ENCODE data around the gene PTMA. TPM values are rescaled to one million over a fixed set of nuclear protein-coding genes. Genes with fewer than 3 reads are reported as not detected.

PTMA gene
- total RNA-seq, 1 experiment from 2014 or later, result 1,625 TPM

- Histone ChIP-seq H3K27ac (ENCODE audit: low read length) (no peak overlapping the region), H3K9ac (ENCODE audit: low read length) (no peak overlapping the region), H3K4me1 (ENCODE audit: insufficient read depth, low read length) (no peaks in the 10 kb centered on the region), H3K4me2 (ENCODE audit: low read length) (no peak overlapping the region), H3K27me3 (ENCODE audit: low read length) (no peaks in the 10 kb centered on the region), H3K4me3 (ENCODE audit: low read length) (no peak overlapping the region), H4K20me1 (ENCODE audit: low read length) (no peaks in the 10 kb centered on the region), H3K9me3 (ENCODE audit: low read length) (no peaks in the 10 kb centered on the region), H3K79me2 (ENCODE audit: low read length) (no peaks in the 10 kb centered on the region), H3K9me2 (replicated peaks; ENCODE audit: low read length) (no peaks in the 10 kb centered on the region), H3K36me3 (ENCODE audit: low read depth, low read length) (no peaks in the 10 kb centered on the region), H2AFZ (ENCODE audit: low read length) (no peak overlapping the region), H3F3A (ENCODE audit: low read length, unreplicated experiment) (no peaks in the 10 kb centered on the region)
- ChIA-PET POLR2A (ENCODE audit: unreplicated experiment) (no interaction called here), CTCF (interaction anchor here (0.6 kb wide), 1 partner anchor 80 kb away, joined by 7 read pairs; no protein-coding TSS in a partner anchor)
- ATAC-seq, result peak; percentile 60
- no peak for TF ChIP-seq EZH2 (IDR thresholded peaks at IDR 0.05; ENCODE audit: low read length, unreplicated experiment)
- TF ChIP-seq CTCF (conservative IDR thresholded peaks at IDR 0.05; ENCODE audit: low read depth, low read length), result peak; percentile 57
- no peak for TF ChIP-seq EZH2phosphoT487 (IDR thresholded peaks at IDR 0.05; ENCODE audit: borderline replicate concordance, low read length)
- intact Hi-C loops (cut with micrococcal nuclease), result no loop called here
- no TSS peak for BruUV-seq (replicated peaks)
- DNase-seq, result peak; percentile 31
Measured at GRCh38 chr2:231687133-231687852, 21.0 kb upstream of the PTMA start.

- no peak overlapping the region for H3K27ac ChIP-seq (ENCODE audit: low read length)
- CTCF ChIA-PET, result no interaction called here
Measured at GRCh38 chr2:231687961-231688360, 20.4 kb upstream of the PTMA start.

More at GRCh38 chr2:231687961-231688360, 20.4 kb upstream of the PTMA start:
- POLR2A ChIA-PET (ENCODE audit: unreplicated experiment), result no interaction called here
- ATAC-seq, result no peak
- Histone ChIP-seq H3K36me3 (ENCODE audit: low read depth, low read length) (no peaks in the 10 kb centered on the region), H3K9me2 (replicated peaks; ENCODE audit: low read length) (no peaks in the 10 kb centered on the region), H3K27me3 (ENCODE audit: low read length) (no peaks in the 10 kb centered on the region), H3K9ac (ENCODE audit: low read length) (no peak overlapping the region), H3K4me3 (ENCODE audit: low read length) (no peak overlapping the region), H3K9me3 (ENCODE audit: low read length) (no peaks in the 10 kb centered on the region), H3K4me1 (ENCODE audit: insufficient read depth, low read length) (no peaks in the 10 kb centered on the region), H4K20me1 (ENCODE audit: low read length) (no peaks in the 10 kb centered on the region), H3K79me2 (ENCODE audit: low read length) (no peaks in the 10 kb centered on the region), H3F3A (ENCODE audit: low read length, unreplicated experiment) (no peaks in the 10 kb centered on the region), H2AFZ (ENCODE audit: low read length) (no peak overlapping the region), H3K4me2 (ENCODE audit: low read length) (no peak overlapping the region)
- no peak for DNase-seq
- intact Hi-C loops (cut with micrococcal nuclease), result no loop called here
- BruUV-seq (replicated peaks), result no TSS peak
- TF ChIP-seq EZH2phosphoT487 (IDR thresholded peaks at IDR 0.05; ENCODE audit: borderline replicate concordance, low read length) (no peak), EZH2 (IDR thresholded peaks at IDR 0.05; ENCODE audit: low read length, unreplicated experiment) (no peak), CTCF (conservative IDR thresholded peaks at IDR 0.05; ENCODE audit: low read depth, low read length) (no peak)
